AG04450 (cell line): ENCODE results near the gene ARHGAP23. TPM values are rescaled to one million over a fixed set of nuclear protein-coding genes. Genes with fewer than 3 reads are reported as not detected.

Experiments used
- CTCF ChIA-PET: fragments of 300-600, 350-600 bp; formaldehyde crosslinking; extraction: SDS; loops from one replicate; lab custom pipeline; 2022; ENCODE audit warnings: antibody characterized with exemption, inconsistent platforms; lab: Charles Lee
- POLR2A ChIA-PET: fragments of 350-600 bp; formaldehyde crosslinking; extraction: SDS; loops from one replicate; lab custom pipeline; 2021; ENCODE audit warnings: antibody characterized with exemption, inconsistent platforms; lab: Yijun Ruan, JAX
- DNase-seq: peaks from one replicate; pipeline ENCODE4 v3.0.0-alpha.2; 2011; ENCODE audit warnings: low read depth, low spot score
- H3K27ac ChIP-seq: one replicate; pipeline ENCODE4 v1.5.1; 2012; ENCODE audit warnings: low read depth, low read length, control low read depth
- H3K27me3 ChIP-seq: one replicate; pipeline ENCODE4 v1.6.0; 2012; ENCODE audit warnings: low read length; ENCODE audit not compliant: control insufficient read depth, insufficient read depth
- H3K4me3 ChIP-seq: 2 replicates; pipeline ENCODE4 v1.5.1; 2011; ENCODE audit warnings: mild to moderate bottlenecking, low read depth, low read length, control low read depth
- H3K9me3 ChIP-seq: 2 replicates; pipeline ENCODE4 v1.5.1; 2012; ENCODE audit warnings: low read length; ENCODE audit not compliant: control insufficient read depth, insufficient read depth
- CTCF ChIP-seq: IDR thresholded peaks from 2 replicates; pipeline ENCODE4 v1.5.1; 2011; ENCODE audit warnings: low read depth, low read length, control low read depth, inconsistent platforms
- polyA plus RNA-seq: library from polyadenylated mRNA; depleted of rRNA; stranded (reverse); fragments of >200 nt; gene quantifications from 2 replicates; pipeline ENCODE4 v1.2.3, GENCODE V29; 2011

ARHGAP23 gene
- polyA plus RNA-seq, 1 experiment, result 14.1 TPM

DNA sequence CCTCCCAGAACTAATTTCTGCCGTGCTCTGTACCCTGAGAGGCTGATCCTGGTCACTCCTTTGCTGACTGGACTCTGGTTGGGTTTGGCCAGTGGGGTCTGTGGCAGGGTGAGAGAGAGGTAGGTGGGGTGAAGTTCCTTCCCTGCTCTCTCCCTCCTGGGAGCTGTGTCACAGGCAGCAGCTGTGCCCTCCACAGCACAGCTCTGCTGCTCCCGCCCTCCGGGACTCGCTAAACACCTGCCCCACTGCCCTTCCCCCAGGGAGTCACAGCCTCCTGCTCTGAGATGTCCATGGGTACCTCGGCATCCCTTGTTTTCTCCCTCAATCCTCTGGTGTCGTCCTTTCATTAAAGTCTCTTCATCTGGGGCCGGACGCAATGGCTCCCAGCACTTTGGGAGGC is 111.1 kb downstream of the ARHGAP23 start:
- Histone ChIP-seq H3K27me3 (peaks cover 32% of the 10 kb centered on the region), H3K9me3 (no peaks in the 10 kb centered on the region; the same call in 1 of the 2 replicates), H3K4me3 (no peak overlapping the region), H3K27ac (no peak overlapping the region)
- ChIA-PET POLR2A (no interaction called here), CTCF (interaction anchor here (2.8 kb wide), 1 partner anchor 19 kb away, joined by 11 read pairs; no protein-coding TSS in a partner anchor)
- no peak for TF ChIP-seq CTCF
- DNase-seq, result no peak

DNA sequence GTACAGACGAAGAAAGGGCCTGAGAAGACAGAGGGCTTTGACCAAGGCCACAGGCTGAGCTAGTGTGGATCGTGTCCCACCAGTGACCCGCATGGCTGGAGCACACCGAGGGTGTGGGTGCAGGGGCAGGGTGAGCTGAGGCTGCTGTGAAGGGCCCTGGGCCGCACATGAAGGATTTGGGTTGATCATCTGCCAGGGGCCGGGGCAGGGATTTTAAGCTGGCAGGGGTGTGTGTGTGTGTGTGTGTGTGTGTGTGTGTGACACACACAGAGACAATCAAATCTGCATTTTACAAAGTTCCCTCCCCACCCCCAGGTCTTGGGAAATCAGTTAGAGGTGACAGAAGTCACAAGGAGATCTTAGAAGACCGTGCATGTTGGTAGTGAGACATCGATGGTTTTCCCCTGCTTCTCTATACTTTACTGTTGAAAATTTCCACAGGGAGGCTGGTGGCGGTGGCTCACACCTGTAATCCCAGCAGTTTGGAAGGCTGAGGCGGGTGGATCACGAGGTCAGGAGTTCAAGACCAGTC is 112.3 kb downstream of the ARHGAP23 start:
- Histone ChIP-seq H3K9me3 (no peaks in the 10 kb centered on the region; the same call in 1 of the 2 replicates), H3K27ac (no peak overlapping the region), H3K27me3 (peaks cover 27% of the 10 kb centered on the region), H3K4me3 (no peak overlapping the region)
- TF ChIP-seq CTCF, result no peak
- DNase-seq, result no peak
- POLR2A ChIA-PET, result no interaction called here
- CTCF ChIA-PET, result interaction anchor here (0.6 to 2.8 kb wide), 2 partner anchors 12 to 17 kb away, joined by 3 to 11 read pairs; no protein-coding TSS in a partner anchor

DNA sequence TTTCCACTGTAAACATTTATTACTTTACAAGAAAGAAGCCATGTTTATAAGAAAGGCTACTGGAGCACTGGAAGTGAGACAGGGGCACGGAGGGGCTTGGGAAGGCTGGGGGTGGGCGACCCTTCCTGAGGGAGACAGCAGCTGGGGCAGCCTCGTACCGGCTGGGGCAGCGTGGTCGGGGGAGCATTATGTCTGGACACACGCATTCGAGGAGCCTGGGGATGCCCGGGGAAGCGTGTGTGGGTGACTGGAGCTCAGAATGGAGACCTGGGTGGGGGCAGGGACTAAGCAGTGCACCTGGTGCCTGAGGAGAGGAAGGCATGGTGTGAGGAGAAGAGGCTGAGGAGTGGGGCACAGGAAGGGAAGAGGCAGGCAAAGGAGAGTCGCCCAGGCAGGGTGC is 113.0 kb downstream of the ARHGAP23 start:
- DNase-seq, result no peak
- ChIA-PET POLR2A (no interaction called here), CTCF (interaction anchor here (2.8 kb wide), 1 partner anchor 17 kb away, joined by 11 read pairs; no protein-coding TSS in a partner anchor)
- Histone ChIP-seq H3K9me3 (no peaks in the 10 kb centered on the region; the same call in 1 of the 2 replicates), H3K4me3 (no peak overlapping the region), H3K27ac (no peak overlapping the region), H3K27me3 (peaks cover 21% of the 10 kb centered on the region)
- TF ChIP-seq CTCF, result no peak

DNA sequence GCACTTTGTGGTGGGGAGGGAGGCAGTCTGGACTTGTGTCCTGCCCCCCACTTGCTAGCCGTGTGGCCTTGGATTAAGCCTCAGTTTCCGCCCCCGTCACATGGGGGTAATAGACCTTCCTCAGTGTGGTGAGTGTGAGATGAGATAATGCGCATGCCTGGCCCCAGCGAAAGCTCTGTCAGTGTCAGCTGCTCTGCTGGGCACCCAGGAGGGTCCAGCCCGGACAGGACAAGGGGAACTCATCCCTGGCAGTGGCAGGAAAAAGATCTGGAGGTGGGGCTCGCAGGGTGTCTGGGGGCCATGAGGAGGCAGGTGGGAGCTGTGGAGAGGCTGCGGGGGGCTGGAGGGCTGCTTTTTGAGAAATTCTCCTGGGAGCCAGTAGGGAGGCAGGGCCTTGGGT is 114.0 kb downstream of the ARHGAP23 start:
- CTCF ChIA-PET, result interaction anchor here (0.7 kb wide), 1 partner anchor 121 kb away, joined by 4 read pairs; no protein-coding TSS in a partner anchor
- TF ChIP-seq CTCF, result no peak
- DNase-seq, result no peak
- H3K27me3 ChIP-seq, result peaks cover 27% of the 10 kb centered on the region
- H3K27ac ChIP-seq, result no peak overlapping the region
- no peak overlapping the region for H3K4me3 ChIP-seq
- no peaks in the 10 kb centered on the region; the same call in 1 of the 2 replicates for H3K9me3 ChIP-seq
- POLR2A ChIA-PET, result interaction anchor here (0.6 kb wide), 1 partner anchor 9 kb away, joined by 9 read pairs; no protein-coding TSS in a partner anchor

DNA sequence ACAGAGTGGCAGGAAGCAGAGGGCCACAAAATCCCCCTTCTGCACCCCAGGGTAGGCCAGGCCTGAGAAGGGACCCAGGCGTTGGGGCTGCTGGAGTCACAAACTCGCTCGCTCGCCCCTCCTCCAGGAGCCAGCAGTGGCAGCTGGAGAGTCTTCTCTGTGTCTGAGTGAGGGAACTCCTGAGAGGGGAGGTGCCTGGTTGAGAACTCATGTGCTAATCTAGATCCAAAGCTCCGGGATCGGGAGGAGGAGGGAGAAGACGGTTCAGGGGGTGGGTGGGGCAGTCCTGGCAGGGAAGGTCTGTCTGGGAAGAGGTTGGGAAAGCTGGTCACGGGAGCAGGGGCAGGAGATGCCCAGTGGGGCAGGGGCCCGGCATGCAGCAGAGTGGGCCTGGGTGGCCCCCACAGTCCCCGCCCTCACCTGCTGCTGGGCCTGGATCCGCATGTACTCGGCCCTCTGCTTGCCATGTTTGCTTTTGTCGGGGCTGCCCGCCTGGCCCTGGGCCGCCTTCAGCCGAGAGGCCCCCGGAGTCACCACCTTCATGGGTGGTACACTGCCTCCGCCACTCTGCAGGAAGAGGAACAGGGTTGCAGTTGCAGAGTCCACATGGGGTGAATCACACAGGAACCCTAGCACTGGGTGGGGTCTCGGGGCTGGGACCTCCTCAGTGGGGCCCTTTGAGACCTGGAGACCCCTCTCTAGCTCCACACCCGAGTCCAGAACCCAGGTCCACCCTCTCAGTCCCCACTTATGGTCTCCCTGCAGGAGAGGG is 115.3 kb downstream of the ARHGAP23 start:
- DNase-seq, result no peak
- Histone ChIP-seq H3K4me3 (no peak overlapping the region), H3K27me3 (peaks cover 27% of the 10 kb centered on the region), H3K9me3 (no peaks in the 10 kb centered on the region; the same call in 1 of the 2 replicates), H3K27ac (no peak overlapping the region)
- ChIA-PET CTCF (no interaction called here), POLR2A (interaction anchor here (0.6 kb wide), 1 partner anchor 104 kb away, joined by 5 read pairs; no protein-coding TSS in a partner anchor)
- no peak for TF ChIP-seq CTCF
